ENCODE results near the gene BRCA1.

DNA sequence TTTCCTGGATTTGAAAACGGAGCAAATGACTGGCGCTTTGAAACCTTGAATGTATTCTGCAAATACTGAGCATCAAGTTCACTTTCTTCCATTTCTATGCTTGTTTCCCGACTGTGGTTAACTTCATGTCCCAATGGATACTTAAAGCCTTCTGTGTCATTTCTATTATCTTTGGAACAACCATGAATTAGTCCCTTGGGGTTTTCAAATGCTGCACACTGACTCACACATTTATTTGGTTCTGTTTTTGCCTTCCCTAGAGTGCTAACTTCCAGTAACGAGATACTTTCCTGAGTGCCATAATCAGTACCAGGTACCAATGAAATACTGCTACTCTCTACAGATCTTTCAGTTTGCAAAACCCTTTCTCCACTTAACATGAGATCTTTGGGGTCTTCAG is 32.3 kb downstream of the BRCA1 start:
- no peak for TF ChIP-seq POLR2A (IDR thresholded peaks at IDR 0.05; ENCODE audit: extremely low read depth, insufficient read length)
- TF ChIP-seq, protein P1, sequence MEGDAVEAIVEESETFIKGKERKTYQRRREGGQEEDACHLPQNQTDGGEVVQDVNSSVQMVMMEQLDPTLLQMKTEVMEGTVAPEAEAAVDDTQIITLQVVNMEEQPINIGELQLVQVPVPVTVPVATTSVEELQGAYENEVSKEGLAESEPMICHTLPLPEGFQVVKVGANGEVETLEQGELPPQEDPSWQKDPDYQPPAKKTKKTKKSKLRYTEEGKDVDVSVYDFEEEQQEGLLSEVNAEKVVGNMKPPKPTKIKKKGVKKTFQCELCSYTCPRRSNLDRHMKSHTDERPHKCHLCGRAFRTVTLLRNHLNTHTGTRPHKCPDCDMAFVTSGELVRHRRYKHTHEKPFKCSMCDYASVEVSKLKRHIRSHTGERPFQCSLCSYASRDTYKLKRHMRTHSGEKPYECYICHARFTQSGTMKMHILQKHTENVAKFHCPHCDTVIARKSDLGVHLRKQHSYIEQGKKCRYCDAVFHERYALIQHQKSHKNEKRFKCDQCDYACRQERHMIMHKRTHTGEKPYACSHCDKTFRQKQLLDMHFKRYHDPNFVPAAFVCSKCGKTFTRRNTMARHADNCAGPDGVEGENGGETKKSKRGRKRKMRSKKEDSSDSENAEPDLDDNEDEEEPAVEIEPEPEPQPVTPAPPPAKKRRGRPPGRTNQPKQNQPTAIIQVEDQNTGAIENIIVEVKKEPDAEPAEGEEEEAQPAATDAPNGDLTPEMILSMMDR (IDR thresholded peaks at IDR 0.05; ENCODE audit: low read depth, low read length): no peak
- TF ChIP-seq, protein P2, sequence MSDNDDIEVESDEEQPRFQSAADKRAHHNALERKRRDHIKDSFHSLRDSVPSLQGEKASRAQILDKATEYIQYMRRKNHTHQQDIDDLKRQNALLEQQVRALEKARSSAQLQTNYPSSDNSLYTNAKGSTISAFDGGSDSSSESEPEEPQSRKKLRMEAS (IDR thresholded peaks at IDR 0.05; ENCODE audit: low read depth, low read length): no peak
